ENCODE results near the gene PLCL1.

DNA sequence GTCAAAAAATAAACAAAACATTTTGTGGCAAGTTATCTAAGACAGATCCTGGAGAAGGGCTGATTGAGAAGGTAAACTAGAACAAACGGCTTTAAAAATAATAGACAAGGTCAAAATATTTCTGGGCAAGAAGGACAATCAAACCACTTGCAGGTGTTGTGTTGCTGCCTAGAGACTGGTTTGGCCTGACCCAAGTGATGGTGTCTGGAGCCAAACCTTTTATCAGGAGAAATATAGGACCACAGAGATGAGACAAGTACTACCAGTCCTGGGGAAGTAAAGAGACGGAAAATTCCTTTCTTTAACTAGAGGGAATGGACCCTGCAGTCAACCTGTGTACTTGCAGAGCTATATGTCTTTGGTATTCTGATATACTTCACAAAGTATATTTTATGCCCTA, 44.2 kb downstream of the PLCL1 start:
- TF ChIP-seq, protein P1, sequence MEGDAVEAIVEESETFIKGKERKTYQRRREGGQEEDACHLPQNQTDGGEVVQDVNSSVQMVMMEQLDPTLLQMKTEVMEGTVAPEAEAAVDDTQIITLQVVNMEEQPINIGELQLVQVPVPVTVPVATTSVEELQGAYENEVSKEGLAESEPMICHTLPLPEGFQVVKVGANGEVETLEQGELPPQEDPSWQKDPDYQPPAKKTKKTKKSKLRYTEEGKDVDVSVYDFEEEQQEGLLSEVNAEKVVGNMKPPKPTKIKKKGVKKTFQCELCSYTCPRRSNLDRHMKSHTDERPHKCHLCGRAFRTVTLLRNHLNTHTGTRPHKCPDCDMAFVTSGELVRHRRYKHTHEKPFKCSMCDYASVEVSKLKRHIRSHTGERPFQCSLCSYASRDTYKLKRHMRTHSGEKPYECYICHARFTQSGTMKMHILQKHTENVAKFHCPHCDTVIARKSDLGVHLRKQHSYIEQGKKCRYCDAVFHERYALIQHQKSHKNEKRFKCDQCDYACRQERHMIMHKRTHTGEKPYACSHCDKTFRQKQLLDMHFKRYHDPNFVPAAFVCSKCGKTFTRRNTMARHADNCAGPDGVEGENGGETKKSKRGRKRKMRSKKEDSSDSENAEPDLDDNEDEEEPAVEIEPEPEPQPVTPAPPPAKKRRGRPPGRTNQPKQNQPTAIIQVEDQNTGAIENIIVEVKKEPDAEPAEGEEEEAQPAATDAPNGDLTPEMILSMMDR (IDR thresholded peaks at IDR 0.05; ENCODE audit: low read depth, low read length): no peak
- no peak for TF ChIP-seq POLR2A (IDR thresholded peaks at IDR 0.05; ENCODE audit: extremely low read depth, insufficient read length)
- TF ChIP-seq, protein P2, sequence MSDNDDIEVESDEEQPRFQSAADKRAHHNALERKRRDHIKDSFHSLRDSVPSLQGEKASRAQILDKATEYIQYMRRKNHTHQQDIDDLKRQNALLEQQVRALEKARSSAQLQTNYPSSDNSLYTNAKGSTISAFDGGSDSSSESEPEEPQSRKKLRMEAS (IDR thresholded peaks at IDR 0.05; ENCODE audit: low read depth, low read length): no peak
